Panc1 (cell line): ENCODE results near the gene ALKBH3.

Experiments used
- CTCF ChIP-seq: fragments of 450-650 bp; IDR thresholded peaks from 2 replicates; pipeline ENCODE4 v1.5.1; 2017; ENCODE audit warnings: mild to moderate bottlenecking
- POLR2AphosphoS5 ChIP-seq: IDR thresholded peaks from 2 replicates; pipeline ENCODE4 v1.6.1; 2012; ENCODE audit warnings: mild to moderate bottlenecking, low read depth, low read length, moderate library complexity

GRCh38 chr11:43901551-43901950 is 20.9 kb downstream of the ALKBH3 start:
- no peak for TF ChIP-seq CTCF
- TF ChIP-seq POLR2AphosphoS5: no peak
